ENCODE measurements around the gene CFDP1. TPM values are rescaled to one million over a fixed set of nuclear protein-coding genes. Genes with fewer than 3 reads are reported as not detected.

Gene CFDP1
- total RNA-seq, 1 donor = 41.3 TPM

- no peak overlapping the region for H2AFZ ChIP-seq (ENCODE audit: low read length)
- H3K36me3 ChIP-seq (ENCODE audit: insufficient read depth, low read length) = no peaks in the 10 kb centered on the region
- no peak for DNase-seq (ENCODE audit: insufficient read length, low spot score, missing footprints)
- TF ChIP-seq CTCF (IDR thresholded peaks at IDR 0.05; ENCODE audit: extremely low read depth, low read depth, low read length) = no peak
- H3K79me2 ChIP-seq (ENCODE audit: insufficient read depth, low read length) = no peaks in the 10 kb centered on the region
- H3K9me3 ChIP-seq (ENCODE audit: low read depth, low read length) = no peaks in the 10 kb centered on the region
- H3K4me1 ChIP-seq (ENCODE audit: insufficient read depth, low read length) = peaks cover 22% of the 10 kb centered on the region
- no peaks in the 10 kb centered on the region for H3K27me3 ChIP-seq (ENCODE audit: insufficient read depth, low read length)
- no peak overlapping the region for H3K4me2 ChIP-seq (ENCODE audit: insufficient read depth, low read length)
- no peak overlapping the region for H3K4me3 ChIP-seq (ENCODE audit: insufficient read depth, low read length)
- no peak overlapping the region for H3K27ac ChIP-seq (ENCODE audit: low read depth, low read length)
- H4K20me1 ChIP-seq (ENCODE audit: insufficient read depth, low read length) = no peaks in the 10 kb centered on the region
Observed at GRCh38 chr16:75337430-75337829, 95.9 kb downstream of the CFDP1 start.

GRCh38 chr16:75336521-75336920, 96.8 kb downstream of the CFDP1 start:
- Histone ChIP-seq H3K36me3 (ENCODE audit: insufficient read depth, low read length) (no peaks in the 10 kb centered on the region), H3K27me3 (ENCODE audit: insufficient read depth, low read length) (no peaks in the 10 kb centered on the region), H3K4me1 (ENCODE audit: insufficient read depth, low read length) (peaks cover 13% of the 10 kb centered on the region)

GRCh38 chr16:75333721-75334163, 99.6 kb downstream of the CFDP1 start:
- no peak for DNase-seq (ENCODE audit: insufficient read length, low spot score, missing footprints)
- H3K4me1 ChIP-seq (ENCODE audit: insufficient read depth, low read length) = no peaks in the 10 kb centered on the region

More at GRCh38 chr16:75336521-75336920, 96.8 kb downstream of the CFDP1 start:
- Histone ChIP-seq H3K9me3 (ENCODE audit: low read depth, low read length) (no peaks in the 10 kb centered on the region), H3K79me2 (ENCODE audit: insufficient read depth, low read length) (no peaks in the 10 kb centered on the region), H3K27ac (ENCODE audit: low read depth, low read length) (no peak overlapping the region), H4K20me1 (ENCODE audit: insufficient read depth, low read length) (no peaks in the 10 kb centered on the region), H2AFZ (ENCODE audit: low read length) (no peak overlapping the region), H3K4me3 (ENCODE audit: insufficient read depth, low read length) (no peak overlapping the region), H3K4me2 (ENCODE audit: insufficient read depth, low read length) (no peak overlapping the region)
- no peak for TF ChIP-seq CTCF (IDR thresholded peaks at IDR 0.05; ENCODE audit: extremely low read depth, low read depth, low read length)
- DNase-seq (ENCODE audit: insufficient read length, low spot score, missing footprints) = no peak

GRCh38 chr16:75329943-75330342, 103.4 kb downstream of the CFDP1 start:
- Histone ChIP-seq H3K4me3 (ENCODE audit: insufficient read depth, low read length) (no peak overlapping the region), H3K36me3 (ENCODE audit: insufficient read depth, low read length) (no peaks in the 10 kb centered on the region), H3K4me2 (ENCODE audit: insufficient read depth, low read length) (no peak overlapping the region), H3K4me1 (ENCODE audit: insufficient read depth, low read length) (no peaks in the 10 kb centered on the region), H2AFZ (ENCODE audit: low read length) (no peak overlapping the region), H3K27ac (ENCODE audit: low read depth, low read length) (no peak overlapping the region), H3K79me2 (ENCODE audit: insufficient read depth, low read length) (no peaks in the 10 kb centered on the region), H3K27me3 (ENCODE audit: insufficient read depth, low read length) (no peaks in the 10 kb centered on the region), H4K20me1 (ENCODE audit: insufficient read depth, low read length) (no peaks in the 10 kb centered on the region), H3K9me3 (ENCODE audit: low read depth, low read length) (no peaks in the 10 kb centered on the region)
- TF ChIP-seq CTCF (IDR thresholded peaks at IDR 0.05; ENCODE audit: extremely low read depth, low read depth, low read length) = no peak
- no peak for DNase-seq (ENCODE audit: insufficient read length, low spot score, missing footprints)

More at GRCh38 chr16:75333721-75334163, 99.6 kb downstream of the CFDP1 start:
- Histone ChIP-seq H3K4me3 (ENCODE audit: insufficient read depth, low read length) (no peak overlapping the region), H3K36me3 (ENCODE audit: insufficient read depth, low read length) (no peaks in the 10 kb centered on the region), H3K9me3 (ENCODE audit: low read depth, low read length) (no peaks in the 10 kb centered on the region), H2AFZ (ENCODE audit: low read length) (no peak overlapping the region), H3K27me3 (ENCODE audit: insufficient read depth, low read length) (no peaks in the 10 kb centered on the region), H3K4me2 (ENCODE audit: insufficient read depth, low read length) (no peak overlapping the region), H3K79me2 (ENCODE audit: insufficient read depth, low read length) (no peaks in the 10 kb centered on the region), H4K20me1 (ENCODE audit: insufficient read depth, low read length) (no peaks in the 10 kb centered on the region), H3K27ac (ENCODE audit: low read depth, low read length) (no peak overlapping the region)
- TF ChIP-seq CTCF (IDR thresholded peaks at IDR 0.05; ENCODE audit: extremely low read depth, low read depth, low read length) = no peak

All from osteoblast (primary cell).